ENCODE results near the gene MYT1. TPM values are rescaled to one million over a fixed set of nuclear protein-coding genes. Genes with fewer than 3 reads are reported as not detected.

The MYT1 gene
- polyA plus RNA-seq, 1 experiment: not detected

- ChIA-PET POLR2A (no interaction called here), CTCF (no interaction called here)
- no peak for TF ChIP-seq CTCF (IDR thresholded peaks at IDR 0.05; ENCODE audit: low read depth, low read length)
- no peak overlapping the region for H3K4me3 ChIP-seq (ENCODE audit: low read depth, low read length)
- H3K9me3 ChIP-seq (ENCODE audit: control insufficient read depth, insufficient read depth, low read length): no peaks in the 10 kb centered on the region; the same call in 1 of the 2 replicates
- peaks cover 13% of the 10 kb centered on the region for H3K27me3 ChIP-seq (ENCODE audit: control insufficient read depth, insufficient read depth, low read length)
- no peak for DNase-seq (ENCODE audit: low read depth, low spot score)
- no peak overlapping the region for H3K27ac ChIP-seq (ENCODE audit: low read depth, low read length)
Observed at GRCh38 chr20:64253443-64253842, 89.2 kb downstream of the MYT1 start.

DNA sequence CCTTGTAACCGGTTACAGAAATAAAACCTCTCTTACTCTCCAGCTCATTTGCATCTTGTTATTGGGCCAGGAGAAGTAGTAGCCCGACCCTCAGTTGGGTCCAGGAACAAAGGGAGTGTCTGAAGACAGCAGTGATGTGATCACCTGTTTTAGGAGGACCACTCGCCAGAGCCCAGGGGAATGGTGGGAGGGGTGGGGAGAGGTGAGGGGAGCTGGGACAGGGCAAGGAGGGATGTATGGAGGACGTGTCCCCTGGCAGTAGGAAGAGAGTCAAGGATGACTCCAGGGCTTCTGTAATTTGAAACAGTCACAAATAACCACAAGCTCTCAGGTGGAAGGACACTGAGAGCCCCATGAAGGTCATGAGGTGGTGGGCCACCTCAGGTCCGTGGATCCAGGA is 89.9 kb downstream of the MYT1 start:
- no peak for DNase-seq (ENCODE audit: low read depth, low spot score)
- peaks cover 11% of the 10 kb centered on the region for H3K27me3 ChIP-seq (ENCODE audit: control insufficient read depth, insufficient read depth, low read length)
- POLR2A ChIA-PET: no interaction called here
- no peak overlapping the region for H3K4me3 ChIP-seq (ENCODE audit: low read depth, low read length)
- CTCF ChIA-PET: no interaction called here
- no peak for TF ChIP-seq CTCF (IDR thresholded peaks at IDR 0.05; ENCODE audit: low read depth, low read length)
- no peak overlapping the region for H3K27ac ChIP-seq (ENCODE audit: low read depth, low read length)
- no peaks in the 10 kb centered on the region; the same call in 1 of the 2 replicates for H3K9me3 ChIP-seq (ENCODE audit: control insufficient read depth, insufficient read depth, low read length)

DNA sequence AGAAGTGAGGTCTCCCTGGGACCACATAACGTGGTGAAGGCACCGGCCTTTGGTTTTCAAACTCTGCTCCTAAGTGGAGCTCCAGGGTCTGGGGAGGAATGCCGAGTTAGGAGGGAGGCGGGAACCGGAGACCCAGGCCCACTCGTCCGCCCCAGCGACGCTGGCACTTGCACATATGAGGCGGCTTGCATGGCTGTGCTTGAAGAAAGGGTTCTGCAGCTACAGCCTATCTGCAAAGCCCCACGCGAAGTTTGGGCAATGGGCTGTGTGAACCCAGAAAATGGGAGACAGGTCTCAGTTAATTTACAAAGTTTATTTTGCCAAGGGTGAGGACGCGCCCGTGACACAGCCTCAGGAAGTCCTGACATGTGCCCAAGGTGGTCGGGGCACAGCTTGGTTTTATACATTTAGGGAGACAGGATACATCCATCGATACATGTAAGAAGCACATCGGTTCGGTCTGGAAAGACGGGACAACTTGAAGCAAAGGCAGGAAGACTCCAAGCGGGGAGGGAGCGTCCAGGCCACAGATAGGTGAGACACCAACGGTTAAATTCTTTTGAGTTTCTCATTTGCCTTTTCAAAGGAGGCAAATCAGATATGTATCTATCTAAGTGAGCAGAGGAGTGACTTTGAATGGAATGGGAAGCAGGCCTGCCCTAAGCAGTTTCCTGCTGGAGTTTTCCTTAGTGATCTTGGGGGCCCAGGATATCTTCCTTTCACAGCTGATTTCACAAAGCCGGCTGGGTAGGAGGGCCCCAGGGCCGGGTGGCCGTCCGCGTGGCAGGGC is 90.5 kb downstream of the MYT1 start:
- no peak for DNase-seq (ENCODE audit: low read depth, low spot score)
- POLR2A ChIA-PET: interaction anchor here (0.6 to 2.3 kb wide), 2 partner anchors 12 to 31 kb away, joined by 3 to 13 read pairs; no protein-coding TSS in a partner anchor

GRCh38 chr20:64255361-64256281 is 91.4 kb downstream of the MYT1 start, which contains the start of gene PCMTD2:
Gene PCMTD2, plus strand, starts transcription at chr20:64255748. Its CDS starts 4,218 bp downstream, at chr20:64259966.
- Histone ChIP-seq H3K27me3 (ENCODE audit: control insufficient read depth, insufficient read depth, low read length) (peaks cover 5% of the 10 kb centered on the region), H3K9me3 (ENCODE audit: control insufficient read depth, insufficient read depth, low read length) (no peaks in the 10 kb centered on the region; the same call in 1 of the 2 replicates), H3K4me3 (ENCODE audit: low read depth, low read length) (peak within 1 kb of the TSS; percentile 74), H3K27ac (ENCODE audit: low read depth, low read length) (peak within 1 kb of the TSS; percentile 39)
- peak; percentile 43 for DNase-seq (ENCODE audit: low read depth, low spot score)
- TF ChIP-seq CTCF (IDR thresholded peaks at IDR 0.05; ENCODE audit: low read depth, low read length): no peak
- POLR2A ChIA-PET: interaction anchor here (0.6 to 2.3 kb wide), 4 partner anchors 13 to 40 kb away, joined by 3 to 13 read pairs (median 4); no protein-coding TSS in a partner anchor
- CTCF ChIA-PET: interaction anchor here (0.9 kb wide), 1 partner anchor 172 kb away, joined by 3 read pairs; no protein-coding TSS in a partner anchor

More for the DNA sequence above, 90.5 kb downstream of the MYT1 start:
- TF ChIP-seq CTCF (IDR thresholded peaks at IDR 0.05; ENCODE audit: low read depth, low read length): no peak
- no peak overlapping the region for H3K27ac ChIP-seq (ENCODE audit: low read depth, low read length)
- H3K9me3 ChIP-seq (ENCODE audit: control insufficient read depth, insufficient read depth, low read length): no peaks in the 10 kb centered on the region; the same call in 1 of the 2 replicates
- H3K4me3 ChIP-seq (ENCODE audit: low read depth, low read length): peak overlapping the region; percentile 70
- CTCF ChIA-PET: interaction anchor here (0.9 kb wide), 1 partner anchor 171 kb away, joined by 3 read pairs; no protein-coding TSS in a partner anchor
- peaks cover 9% of the 10 kb centered on the region for H3K27me3 ChIP-seq (ENCODE audit: control insufficient read depth, insufficient read depth, low read length)

All from AG04450 (cell line).